DMS114 treated with DMSO at 0.1 percent for 48 hours (cell line): ENCODE measurements around the gene FOXC2.
A peak's percentile ranks its signal among the peaks of the same experiment; 100 is the strongest.

ENCODE experiments used
- DNase-seq: peaks from one replicate; lab custom pipeline; 2025; ENCODE audit not compliant: unreplicated experiment; lab: John Stamatoyannopoulos, UW

Gene FOXC2

DNA sequence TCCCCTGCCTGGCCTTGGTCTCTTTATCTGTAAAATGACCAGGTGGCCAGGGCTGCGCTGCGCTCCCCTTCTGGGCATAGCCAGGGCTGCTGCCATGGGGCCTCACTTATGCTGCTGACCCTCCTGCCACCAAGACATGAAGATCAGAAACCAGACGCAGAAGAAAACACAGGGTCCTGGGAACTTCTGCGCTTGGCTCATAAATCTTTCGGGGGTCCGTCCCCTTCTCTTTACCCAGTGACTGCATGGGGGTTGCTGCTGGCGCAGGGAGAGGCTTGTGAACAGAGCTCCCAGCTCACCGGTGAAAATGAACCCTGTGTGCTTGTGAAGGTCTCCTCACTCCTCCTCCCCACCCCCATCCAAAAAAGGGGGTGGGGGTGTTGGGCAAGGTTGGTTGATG is 6.0 kb downstream of the FOXC2 start:
- no peak for DNase-seq

DNA sequence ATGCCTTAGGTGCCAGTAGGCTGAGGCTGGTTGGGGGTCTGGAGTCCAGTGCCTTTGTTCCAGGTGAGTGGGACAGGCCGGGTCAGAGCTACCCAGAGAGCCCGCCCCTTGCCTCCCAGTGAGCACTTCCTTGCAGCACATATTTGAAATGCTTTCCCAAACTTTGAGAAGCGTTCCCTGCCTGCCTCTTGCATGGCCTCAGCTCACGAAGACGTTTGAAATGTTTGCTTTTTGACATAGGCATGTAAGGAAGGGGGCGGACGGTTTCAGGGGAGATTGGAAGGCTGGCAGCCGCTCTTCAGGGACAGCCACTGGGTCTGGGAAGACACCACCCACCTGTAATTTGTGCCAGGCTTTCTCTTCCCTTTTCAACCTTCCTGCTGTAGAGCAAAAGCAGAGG is 6.6 kb downstream of the FOXC2 start:
- no peak for DNase-seq

DNA sequence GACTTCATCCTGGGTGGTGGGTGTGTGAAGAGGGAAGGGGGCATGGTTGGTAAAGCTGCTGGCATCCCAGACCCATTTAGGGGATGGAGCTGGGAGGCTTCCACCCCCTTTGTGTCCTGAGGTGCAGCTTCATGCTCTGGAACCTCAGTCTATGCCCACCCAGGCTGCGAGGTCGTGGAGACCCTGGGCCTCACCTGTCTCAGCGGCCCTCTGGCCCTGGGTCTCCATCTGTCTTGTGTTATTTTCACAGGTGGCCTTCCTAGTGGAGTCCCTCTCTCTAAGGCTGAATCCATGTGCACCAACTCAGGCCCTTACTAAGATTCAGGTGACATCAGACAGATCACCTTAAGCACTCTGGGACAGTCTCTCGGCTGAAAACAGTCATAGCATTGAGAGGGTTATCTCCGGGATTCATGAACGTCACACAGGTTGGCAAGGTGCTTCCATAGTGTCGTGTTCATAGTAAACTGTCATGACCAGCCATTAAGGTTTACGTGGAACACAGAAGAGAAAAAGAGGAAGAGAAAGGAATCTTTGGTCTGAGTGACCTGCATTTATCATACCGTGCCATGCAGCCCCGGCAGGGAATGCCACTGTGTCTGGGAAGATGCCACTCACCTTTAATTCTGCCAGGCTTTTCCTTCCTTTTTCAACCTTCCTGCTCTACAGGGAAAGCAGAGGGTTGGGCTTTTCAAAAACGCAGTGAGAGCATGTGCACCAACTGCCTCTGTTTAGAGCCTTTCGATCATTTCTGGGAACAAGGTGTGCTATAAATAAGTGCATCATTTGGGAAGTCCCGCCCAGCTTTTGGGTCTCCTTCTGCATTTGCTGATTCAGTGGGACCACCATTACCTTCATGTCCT is 7.2 kb downstream of the FOXC2 start:
- DNase-seq: no peak

DNA sequence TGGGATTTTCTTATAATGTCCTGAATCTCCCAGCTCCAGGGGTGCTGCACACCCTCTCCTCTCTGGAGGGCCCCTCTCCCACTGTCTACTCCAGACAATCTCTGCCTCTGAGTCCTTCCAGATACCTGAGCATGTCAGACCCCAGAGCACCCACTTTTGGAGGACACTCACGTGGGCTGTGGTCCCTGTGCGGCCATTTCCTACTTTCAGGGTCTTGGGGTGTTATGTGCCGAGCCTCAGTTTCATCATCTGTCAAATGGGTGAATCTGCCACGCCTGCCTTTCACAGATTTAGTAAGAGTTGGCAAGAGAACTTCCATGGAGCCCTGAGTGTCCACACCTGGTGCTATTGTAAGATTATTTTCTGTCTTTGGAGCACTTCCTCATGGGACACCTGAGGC is 8.0 kb downstream of the FOXC2 start:
- no peak for DNase-seq

DNA sequence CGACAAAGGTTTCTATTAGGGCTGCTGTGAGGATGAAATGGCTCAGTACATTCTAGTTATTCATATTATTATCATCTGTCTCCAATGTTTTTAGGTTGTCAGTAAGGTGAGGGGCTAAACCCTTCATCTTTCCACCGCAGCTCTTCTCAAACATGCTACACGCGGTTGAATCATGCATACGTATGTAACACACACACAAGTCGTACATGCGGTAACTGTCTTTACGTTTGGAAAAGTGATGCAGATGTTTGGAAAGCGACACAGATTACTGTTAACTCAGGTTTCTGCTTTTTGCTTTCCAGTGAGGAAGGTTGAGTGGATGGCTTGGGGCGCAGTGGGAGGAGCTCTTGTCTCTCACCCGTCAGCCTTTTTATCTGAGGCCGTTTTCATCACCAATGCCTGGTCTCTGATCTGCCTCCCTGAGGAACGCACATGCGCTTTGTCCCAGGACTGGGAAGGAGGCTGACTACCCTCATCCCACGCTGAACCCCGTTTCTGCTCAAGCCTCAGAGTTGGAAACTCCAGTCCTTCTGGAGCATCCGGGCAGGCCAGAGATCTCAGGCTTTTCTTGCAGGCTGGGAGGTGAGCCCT is 8.6 kb downstream of the FOXC2 start:
- DNase-seq: no peak

DNA sequence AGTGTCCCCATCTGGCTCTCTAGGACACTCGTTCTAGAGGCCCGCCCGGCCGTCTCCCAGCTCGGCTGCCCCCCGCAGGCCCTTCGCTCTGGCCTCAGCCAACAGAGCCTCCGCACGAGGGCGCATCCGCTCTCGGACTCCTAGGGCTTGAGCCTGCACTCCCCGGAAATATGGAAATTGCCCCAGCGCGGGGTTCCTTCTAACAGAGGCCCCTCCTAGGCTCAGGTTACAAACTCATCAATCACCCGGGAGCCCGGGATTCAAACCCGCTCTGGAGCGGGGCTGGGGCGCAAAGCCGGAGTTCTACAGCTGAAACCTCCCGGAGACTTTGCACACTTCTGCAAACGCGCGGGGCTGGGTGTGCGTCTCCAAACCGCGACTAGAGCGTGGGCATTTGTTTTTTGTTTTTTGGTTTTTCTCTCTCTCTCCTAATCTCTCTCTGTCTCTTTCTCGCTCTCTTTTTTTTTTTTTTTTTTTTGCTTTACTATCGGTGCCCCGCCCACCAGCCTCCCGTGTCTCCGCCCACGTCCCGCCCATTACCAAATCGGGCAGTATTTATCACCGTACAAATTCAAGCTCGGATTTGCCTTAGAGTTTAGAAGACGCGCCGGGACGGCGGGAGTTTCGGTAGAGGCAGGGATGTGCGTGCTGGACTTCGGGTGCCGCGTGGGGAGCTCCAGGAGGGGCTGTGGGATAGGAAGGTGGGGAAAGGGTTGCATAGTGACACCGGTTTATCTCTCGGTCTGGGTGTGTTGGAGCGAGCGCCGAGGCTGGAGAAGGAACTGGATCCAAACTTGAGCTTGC is 9.3 kb downstream of the FOXC2 start:
- peak; percentile 70 for DNase-seq

DNA sequence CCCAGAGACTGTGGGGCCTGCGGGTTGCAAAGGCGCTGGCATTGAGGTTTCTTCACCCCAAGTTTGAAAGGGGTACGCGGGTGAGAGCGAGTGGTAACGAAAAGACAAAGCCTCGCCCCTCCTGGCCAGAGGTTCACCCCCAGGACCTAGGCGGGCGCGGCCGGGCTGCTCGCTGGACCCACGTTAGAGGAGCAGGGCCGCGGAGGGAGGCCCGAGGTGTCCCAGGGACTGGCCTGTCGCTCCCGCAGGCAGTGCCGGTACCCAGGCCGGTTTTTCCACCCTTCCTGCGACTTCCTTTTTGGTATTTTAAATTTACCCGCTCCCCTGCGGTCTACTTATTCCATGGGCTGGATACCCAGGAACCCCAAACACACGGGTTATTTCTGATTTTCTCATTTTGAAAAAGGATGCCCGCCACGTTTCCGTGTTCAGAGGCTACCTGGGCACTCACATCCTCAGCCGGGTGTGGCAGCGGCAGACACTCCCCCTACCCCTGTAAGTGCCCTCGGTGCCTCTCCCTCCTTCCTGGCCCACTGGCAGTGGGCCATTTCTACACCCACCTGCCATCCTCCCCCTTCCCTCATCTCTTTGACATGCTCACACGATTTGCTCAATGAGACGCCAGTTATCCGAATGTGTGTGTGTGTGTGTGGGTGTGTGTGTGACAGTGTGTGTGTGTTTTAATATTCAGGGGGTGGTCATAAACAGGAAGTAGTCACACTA is 10.1 kb downstream of the FOXC2 start:
- DNase-seq: no peak

DNA sequence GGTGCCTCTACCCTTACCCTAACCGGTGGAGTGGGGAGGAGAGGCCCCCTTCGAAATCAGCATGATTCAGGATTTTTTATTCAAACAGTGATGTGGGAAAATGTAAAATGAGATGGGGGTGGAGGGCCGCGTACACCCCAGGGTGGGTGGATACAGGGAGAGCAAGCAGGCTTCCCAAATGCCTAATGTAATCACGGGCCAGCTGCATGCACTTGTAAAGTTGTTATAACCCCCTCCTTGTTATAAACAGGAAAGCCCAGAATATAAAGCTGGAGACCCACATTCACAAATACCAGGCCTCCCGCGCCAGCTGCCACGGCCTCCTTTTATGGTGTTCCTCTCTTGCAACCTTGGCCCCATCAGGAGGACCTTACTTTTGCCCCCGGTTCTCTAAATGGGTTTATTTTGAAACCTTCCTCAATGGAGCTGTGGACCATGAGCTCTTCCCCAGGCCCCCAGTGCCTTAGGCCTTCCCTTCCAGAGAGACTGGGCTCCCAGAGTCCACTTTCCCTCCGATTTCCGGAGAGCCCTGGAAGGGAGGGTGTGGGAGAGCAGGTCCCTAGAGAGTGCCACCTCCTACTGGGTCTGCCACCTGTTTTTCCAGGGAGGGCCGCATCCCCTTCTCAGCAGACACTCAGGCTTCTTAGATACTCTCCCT is 10.8 kb downstream of the FOXC2 start:
- no peak for DNase-seq

DNA sequence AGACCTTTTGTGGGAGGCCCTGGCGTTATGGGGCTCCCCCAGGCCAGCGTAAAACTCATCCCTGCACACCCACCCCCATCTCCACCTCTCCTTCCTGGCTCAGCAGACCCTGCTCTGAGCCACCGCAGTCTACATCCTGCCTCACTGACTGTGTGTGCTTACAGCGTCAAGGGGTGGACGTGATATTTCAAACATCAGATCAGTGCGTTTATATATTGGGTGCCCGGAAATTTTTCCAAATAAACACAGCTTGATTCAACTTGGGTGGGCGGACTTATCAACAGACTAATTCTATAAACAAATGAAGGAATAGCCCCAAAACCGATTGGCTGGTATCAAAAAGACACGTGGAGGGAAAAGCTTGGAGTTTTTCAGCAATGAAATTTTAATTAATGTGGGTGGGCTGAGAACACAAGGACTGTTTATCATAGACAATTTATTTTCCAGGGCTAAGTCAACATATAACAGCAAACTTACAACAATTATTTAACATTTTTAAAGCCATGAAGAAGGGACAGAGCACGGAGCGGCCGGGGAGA is 11.5 kb downstream of the FOXC2 start, which contains the start of gene FOXL1:
Gene FOXL1, plus strand, starts transcription at position 489 of the 539 bp plus-strand sequence. CDS start 175 bp downstream, outside the sequence.
- no peak for DNase-seq

DNA sequence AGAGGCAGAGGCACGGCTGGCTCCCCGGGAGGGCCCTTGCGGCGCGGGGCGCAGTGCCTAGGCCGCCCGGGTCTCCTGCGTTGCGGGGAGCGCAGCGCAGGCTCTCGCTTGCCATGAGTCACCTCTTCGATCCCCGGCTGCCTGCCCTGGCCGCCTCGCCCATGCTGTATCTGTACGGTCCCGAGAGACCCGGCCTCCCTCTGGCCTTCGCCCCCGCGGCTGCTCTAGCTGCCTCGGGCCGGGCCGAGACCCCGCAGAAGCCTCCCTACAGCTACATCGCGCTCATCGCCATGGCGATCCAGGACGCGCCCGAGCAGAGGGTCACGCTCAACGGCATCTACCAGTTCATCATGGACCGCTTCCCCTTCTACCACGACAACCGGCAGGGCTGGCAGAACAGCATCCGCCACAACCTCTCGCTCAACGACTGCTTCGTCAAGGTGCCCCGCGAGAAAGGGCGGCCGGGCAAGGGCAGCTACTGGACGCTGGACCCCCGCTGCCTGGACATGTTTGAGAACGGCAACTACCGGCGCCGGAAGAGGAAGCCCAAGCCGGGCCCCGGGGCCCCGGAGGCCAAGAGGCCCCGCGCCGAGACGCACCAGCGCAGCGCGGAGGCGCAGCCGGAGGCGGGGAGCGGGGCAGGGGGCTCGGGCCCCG is 12.1 kb downstream of the FOXC2 start:
- no peak for DNase-seq

DNA sequence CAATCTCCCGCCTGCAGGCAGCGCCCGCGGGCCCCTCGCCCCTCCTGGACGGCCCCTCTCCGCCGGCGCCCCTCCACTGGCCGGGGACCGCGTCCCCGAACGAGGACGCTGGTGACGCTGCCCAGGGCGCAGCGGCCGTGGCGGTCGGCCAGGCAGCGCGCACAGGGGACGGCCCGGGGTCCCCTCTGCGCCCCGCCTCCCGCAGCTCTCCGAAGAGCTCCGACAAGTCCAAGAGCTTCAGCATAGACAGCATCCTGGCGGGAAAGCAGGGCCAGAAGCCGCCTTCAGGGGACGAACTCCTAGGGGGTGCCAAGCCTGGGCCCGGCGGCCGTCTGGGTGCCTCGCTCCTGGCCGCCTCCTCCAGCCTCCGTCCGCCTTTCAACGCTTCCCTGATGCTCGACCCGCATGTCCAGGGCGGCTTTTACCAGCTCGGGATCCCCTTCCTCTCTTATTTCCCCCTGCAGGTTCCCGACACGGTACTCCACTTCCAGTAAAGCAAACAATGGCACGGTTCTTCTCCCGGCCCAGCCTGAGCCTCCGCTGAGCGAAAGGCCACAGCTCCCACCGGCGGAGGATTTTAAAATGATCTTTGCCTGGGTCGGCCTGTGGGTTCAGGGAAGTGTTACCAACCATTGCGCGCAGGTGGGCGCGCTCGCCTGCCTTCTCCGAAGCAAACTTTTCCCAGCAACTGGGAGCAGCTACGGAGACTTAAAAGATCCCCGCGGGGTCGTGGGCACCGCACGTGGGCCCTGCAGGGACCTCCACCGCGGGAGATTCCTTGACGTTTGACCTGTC is 12.8 kb downstream of the FOXC2 start:
- DNase-seq: no peak

DNA sequence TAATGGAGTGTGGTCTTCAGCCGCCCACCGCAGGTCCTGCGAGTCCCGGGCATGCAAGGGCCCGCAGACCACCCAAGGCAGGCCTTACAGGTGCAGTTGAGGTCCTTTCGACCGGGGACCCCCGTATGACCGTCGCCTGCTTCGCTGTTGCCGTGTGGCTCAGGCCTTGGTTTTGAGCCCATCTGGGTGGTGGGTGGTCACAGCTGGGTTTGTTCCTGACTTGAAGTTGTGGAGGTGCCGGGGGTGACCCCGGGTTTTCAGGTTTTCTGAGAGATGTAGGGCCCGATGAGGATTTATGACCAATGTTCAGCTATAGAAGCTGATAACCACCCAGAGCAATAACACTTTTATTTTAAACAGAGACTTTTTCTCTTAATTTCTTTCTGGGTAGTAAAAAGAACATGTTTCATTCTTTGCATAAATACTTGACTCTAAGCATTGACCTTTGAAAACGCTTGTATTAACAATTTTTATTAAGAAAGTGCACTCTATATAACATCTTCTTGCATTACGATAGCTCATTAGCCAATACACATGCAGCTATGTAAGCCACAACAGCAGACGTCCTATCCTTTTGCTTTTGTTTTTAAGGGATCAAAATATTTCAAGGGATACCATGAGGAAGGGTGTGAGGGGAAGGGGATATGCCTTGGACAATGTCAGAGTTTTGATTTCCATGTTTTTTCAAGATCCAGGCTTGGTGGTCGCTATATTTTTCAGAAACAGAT is 13.6 kb downstream of the FOXC2 start:
- no peak for DNase-seq

DNA sequence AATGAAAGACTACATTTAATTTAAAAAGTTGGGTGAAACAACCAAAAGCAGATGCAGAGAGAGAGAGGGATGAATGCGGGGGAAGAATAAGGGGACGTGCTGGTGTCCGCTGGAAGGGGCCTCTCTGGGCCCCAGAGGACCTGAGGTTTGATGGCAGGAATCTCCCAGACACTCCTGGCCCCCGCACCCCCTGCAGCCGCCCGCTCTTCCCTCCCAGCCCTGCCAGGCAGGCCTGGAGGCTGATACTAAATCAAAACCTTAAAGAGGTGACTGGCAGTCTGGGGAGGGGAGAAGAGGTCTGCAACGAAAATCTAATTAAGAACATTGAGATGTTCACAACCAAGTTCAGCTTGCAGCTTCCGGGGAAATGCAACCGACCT is 14.2 kb downstream of the FOXC2 start:
- DNase-seq: no peak

DNA sequence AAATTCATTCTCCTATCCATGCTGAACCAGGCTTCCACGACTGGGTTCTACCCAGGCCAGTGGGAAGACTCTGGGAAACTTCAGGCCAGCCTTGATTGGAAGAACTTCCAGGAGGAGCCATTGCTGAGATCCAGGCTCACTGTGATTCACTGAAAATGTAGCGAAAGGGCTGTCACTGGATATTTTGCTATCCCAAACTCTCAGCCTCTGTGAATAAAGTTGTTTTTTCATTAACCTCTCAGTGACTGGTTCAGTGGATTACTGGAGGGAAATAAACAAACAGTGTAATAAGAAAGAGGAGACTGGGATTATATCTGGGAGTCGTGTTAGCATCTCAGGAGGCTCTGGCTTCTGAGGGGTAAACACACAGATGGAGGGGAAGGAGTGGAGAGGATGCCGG is 14.8 kb downstream of the FOXC2 start:
- no peak for DNase-seq

DNA sequence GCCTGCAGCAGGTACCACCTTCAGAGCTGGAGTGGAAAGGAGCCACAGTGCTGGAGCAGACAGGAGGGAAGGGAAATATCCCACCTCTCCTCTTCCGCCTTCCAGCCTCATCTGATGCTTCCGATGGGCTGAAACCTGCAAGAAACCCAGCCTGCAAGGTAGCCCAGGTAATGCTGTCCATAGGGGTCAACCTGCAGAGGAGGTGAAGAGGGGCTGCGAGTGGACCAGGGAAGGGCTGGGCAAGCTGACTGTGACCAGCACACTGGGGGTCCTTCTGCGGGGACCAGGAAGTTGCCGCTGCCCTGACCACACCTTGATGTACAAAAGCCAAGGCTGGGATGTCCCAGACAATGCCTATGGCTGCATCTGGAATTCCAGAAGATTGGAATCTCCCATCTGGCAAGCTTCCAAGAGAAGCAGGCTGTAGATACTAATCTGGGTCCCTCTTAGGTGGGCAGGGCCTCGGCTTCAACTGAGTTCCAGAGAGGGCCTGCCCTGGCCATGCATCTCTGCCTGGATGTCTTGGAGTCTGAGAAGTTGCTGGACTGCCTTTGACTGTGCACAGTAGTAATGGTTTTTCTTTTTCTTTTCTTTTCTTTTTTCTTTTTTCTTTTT is 17.5 kb downstream of the FOXC2 start:
- no peak for DNase-seq

DNA sequence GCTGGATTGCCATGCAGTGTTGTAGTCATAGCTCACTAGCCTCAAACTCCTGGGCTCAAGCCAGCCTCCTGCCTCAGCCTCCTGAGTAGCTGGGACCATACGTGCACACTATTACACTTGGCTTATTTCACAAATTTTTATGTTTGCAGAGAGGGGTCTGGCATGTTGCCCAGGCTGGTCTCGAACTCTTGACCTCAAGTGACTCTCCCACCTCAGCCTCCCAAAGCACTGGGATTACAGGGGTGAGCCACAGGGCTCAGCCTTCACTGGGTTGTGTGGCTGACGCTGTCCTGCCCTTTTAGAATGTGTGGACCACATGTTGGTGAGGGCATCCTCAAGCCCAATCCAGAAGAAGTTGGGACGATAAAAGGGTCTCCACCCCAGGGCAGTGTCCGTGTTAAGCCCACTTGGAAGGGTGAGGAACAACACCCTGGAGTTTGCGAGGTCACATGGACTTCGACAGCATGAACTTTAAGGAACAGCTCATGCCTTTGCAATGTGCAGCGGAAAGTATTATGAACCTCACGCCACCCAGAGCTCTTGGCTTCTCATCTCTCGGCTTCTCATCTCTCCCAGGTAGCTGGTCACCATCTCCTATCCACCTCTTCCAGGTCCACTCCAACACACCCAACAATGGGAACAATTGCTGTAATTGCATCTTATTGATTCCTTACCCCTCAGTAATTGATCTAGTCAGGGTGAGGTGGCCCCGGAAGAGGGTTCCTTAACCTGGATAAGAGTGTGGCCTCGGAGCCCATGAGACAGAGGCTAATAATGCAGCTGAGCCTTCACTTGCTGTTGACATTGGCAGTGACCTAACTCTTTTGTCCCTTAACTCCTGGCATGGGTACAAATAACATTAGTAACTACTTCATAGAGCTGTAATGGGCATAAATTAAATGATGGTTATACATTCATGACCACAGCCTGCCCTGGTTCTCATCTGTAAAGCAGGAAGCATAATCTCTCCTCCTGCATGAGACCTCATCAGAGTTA is 18.4 kb downstream of the FOXC2 start:
- no peak for DNase-seq
